ENCODE results near the gene RAB24.

RAB24 gene

GRCh38 chr5:177300951-177301350 lies 2.6 kb downstream of the RAB24 start:
- no peak for ATAC-seq
- no peak for TF ChIP-seq TOX (CRISPR knock-in tag; IDR thresholded peaks at IDR 0.05; ENCODE audit: borderline replicate concordance)
- TF ChIP-seq, protein P1, sequence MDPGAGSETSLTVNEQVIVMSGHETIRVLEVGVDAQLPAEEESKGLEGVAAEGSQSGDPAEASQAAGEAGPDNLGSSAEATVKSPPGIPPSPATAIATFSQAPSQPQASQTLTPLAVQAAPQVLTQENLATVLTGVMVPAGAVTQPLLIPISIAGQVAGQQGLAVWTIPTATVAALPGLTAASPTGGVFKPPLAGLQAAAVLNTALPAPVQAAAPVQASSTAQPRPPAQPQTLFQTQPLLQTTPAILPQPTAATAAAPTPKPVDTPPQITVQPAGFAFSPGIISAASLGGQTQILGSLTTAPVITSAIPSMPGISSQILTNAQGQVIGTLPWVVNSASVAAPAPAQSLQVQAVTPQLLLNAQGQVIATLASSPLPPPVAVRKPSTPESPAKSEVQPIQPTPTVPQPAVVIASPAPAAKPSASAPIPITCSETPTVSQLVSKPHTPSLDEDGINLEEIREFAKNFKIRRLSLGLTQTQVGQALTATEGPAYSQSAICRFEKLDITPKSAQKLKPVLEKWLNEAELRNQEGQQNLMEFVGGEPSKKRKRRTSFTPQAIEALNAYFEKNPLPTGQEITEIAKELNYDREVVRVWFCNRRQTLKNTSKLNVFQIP (CRISPR knock-in tag; IDR thresholded peaks at IDR 0.05; ENCODE audit: borderline replicate concordance, low read depth), result no peak

- peak; percentile 27 for ATAC-seq
- TF ChIP-seq ARNTL (CRISPR knock-in tag; IDR thresholded peaks at IDR 0.05; ENCODE audit: borderline replicate concordance, low read depth), result no peak
- no peak for TF ChIP-seq GLIS3 (CRISPR knock-in tag; IDR thresholded peaks at IDR 0.05)
- TF ChIP-seq, protein P2, sequence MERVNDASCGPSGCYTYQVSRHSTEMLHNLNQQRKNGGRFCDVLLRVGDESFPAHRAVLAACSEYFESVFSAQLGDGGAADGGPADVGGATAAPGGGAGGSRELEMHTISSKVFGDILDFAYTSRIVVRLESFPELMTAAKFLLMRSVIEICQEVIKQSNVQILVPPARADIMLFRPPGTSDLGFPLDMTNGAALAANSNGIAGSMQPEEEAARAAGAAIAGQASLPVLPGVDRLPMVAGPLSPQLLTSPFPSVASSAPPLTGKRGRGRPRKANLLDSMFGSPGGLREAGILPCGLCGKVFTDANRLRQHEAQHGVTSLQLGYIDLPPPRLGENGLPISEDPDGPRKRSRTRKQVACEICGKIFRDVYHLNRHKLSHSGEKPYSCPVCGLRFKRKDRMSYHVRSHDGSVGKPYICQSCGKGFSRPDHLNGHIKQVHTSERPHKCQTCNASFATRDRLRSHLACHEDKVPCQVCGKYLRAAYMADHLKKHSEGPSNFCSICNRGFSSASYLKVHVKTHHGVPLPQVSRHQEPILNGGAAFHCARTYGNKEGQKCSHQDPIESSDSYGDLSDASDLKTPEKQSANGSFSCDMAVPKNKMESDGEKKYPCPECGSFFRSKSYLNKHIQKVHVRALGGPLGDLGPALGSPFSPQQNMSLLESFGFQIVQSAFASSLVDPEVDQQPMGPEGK (CRISPR knock-in tag; IDR thresholded peaks at IDR 0.05; ENCODE audit: borderline replicate concordance), result peak; percentile 50; the same call in 1 of the 2 replicates
Observed at GRCh38 chr5:177300236-177300880, 3.2 kb downstream of the RAB24 start.

DNA sequence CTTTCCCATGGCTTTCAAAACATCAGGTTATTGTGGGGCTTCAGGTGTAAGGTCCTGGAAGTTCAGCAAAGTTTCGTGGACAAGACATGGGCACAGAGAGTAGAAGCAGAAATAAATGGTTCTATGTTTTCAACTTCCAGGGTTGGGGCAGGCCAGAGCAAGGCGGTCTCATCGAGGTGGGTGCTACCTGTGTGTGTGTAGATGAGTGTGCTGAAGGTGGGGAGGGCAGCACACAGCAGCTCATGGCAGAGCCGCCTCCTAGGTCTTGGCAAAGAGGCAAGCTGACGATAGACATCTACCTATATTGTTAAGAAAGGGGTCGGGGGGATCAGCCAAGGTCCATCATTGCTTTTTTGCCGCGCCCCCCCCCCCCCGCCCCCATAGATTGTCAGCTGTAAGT lies 3.8 kb downstream of the RAB24 start:
- ATAC-seq, result no peak
- TF ChIP-seq PPARA (CRISPR knock-in tag; IDR thresholded peaks at IDR 0.05; ENCODE audit: borderline replicate concordance) (no peak), ZFP30 (CRISPR knock-in tag; IDR thresholded peaks at IDR 0.05) (no peak), ESRRG (CRISPR knock-in tag; IDR thresholded peaks at IDR 0.05) (no peak), TCF4 (CRISPR knock-in tag; IDR thresholded peaks at IDR 0.05; ENCODE audit: borderline replicate concordance) (no peak), ZFP3 (CRISPR knock-in tag; IDR thresholded peaks at IDR 0.05) (no peak), CREB5 (CRISPR knock-in tag; IDR thresholded peaks at IDR 0.05; ENCODE audit: low read depth) (no peak), OSR1 (CRISPR knock-in tag; IDR thresholded peaks at IDR 0.05) (no peak), ARNTL (CRISPR knock-in tag; IDR thresholded peaks at IDR 0.05; ENCODE audit: borderline replicate concordance, low read depth) (no peak), TOX (CRISPR knock-in tag; IDR thresholded peaks at IDR 0.05; ENCODE audit: borderline replicate concordance) (no peak), ISL1 (CRISPR knock-in tag; IDR thresholded peaks at IDR 0.05) (no peak), CSDC2 (CRISPR knock-in tag; IDR thresholded peaks at IDR 0.05) (no peak), BACH2 (CRISPR knock-in tag; IDR thresholded peaks at IDR 0.05; ENCODE audit: borderline replicate concordance) (no peak)
- TF ChIP-seq, protein P3, sequence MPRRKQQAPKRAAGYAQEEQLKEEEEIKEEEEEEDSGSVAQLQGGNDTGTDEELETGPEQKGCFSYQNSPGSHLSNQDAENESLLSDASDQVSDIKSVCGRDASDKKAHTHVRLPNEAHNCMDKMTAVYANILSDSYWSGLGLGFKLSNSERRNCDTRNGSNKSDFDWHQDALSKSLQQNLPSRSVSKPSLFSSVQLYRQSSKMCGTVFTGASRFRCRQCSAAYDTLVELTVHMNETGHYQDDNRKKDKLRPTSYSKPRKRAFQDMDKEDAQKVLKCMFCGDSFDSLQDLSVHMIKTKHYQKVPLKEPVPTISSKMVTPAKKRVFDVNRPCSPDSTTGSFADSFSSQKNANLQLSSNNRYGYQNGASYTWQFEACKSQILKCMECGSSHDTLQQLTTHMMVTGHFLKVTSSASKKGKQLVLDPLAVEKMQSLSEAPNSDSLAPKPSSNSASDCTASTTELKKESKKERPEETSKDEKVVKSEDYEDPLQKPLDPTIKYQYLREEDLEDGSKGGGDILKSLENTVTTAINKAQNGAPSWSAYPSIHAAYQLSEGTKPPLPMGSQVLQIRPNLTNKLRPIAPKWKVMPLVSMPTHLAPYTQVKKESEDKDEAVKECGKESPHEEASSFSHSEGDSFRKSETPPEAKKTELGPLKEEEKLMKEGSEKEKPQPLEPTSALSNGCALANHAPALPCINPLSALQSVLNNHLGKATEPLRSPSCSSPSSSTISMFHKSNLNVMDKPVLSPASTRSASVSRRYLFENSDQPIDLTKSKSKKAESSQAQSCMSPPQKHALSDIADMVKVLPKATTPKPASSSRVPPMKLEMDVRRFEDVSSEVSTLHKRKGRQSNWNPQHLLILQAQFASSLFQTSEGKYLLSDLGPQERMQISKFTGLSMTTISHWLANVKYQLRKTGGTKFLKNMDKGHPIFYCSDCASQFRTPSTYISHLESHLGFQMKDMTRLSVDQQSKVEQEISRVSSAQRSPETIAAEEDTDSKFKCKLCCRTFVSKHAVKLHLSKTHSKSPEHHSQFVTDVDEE (CRISPR knock-in tag; IDR thresholded peaks at IDR 0.05), result no peak

DNA sequence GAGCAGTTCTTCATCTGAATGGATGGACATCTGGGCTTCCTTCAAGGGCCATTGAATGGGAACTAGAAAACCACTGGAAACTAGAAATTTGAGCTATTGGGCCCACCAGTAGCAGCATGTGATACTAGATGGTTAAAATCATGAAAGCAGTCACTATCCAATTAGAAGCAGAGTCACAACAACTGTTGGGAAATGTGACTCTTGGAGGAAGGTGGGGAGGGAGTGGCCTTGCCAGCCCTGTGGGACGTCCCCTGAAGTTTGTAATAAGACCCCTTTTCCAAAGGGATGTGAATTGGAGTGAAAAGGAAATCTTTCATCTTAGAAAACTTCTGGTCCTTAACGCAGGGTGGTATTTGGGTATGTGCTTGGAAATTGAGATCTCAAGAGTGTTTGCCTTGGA lies 5.6 kb downstream of the RAB24 start:
- no peak for ATAC-seq
- TF ChIP-seq ZNF70 (CRISPR knock-in tag; IDR thresholded peaks at IDR 0.05) (no peak), SNAI2 (CRISPR knock-in tag; IDR thresholded peaks at IDR 0.05) (no peak), GLIS3 (CRISPR knock-in tag; IDR thresholded peaks at IDR 0.05) (no peak), ARNTL (CRISPR knock-in tag; IDR thresholded peaks at IDR 0.05; ENCODE audit: borderline replicate concordance, low read depth) (no peak), ZFP3 (CRISPR knock-in tag; IDR thresholded peaks at IDR 0.05) (no peak), BACH2 (CRISPR knock-in tag; IDR thresholded peaks at IDR 0.05; ENCODE audit: borderline replicate concordance) (no peak), RARB (CRISPR knock-in tag; IDR thresholded peaks at IDR 0.05) (no peak), TCF4 (CRISPR knock-in tag; IDR thresholded peaks at IDR 0.05; ENCODE audit: borderline replicate concordance) (no peak), ZC3H10 (CRISPR knock-in tag; IDR thresholded peaks at IDR 0.05) (no peak), ZNF8 (CRISPR knock-in tag; IDR thresholded peaks at IDR 0.05) (no peak)
- TF ChIP-seq, protein P4, sequence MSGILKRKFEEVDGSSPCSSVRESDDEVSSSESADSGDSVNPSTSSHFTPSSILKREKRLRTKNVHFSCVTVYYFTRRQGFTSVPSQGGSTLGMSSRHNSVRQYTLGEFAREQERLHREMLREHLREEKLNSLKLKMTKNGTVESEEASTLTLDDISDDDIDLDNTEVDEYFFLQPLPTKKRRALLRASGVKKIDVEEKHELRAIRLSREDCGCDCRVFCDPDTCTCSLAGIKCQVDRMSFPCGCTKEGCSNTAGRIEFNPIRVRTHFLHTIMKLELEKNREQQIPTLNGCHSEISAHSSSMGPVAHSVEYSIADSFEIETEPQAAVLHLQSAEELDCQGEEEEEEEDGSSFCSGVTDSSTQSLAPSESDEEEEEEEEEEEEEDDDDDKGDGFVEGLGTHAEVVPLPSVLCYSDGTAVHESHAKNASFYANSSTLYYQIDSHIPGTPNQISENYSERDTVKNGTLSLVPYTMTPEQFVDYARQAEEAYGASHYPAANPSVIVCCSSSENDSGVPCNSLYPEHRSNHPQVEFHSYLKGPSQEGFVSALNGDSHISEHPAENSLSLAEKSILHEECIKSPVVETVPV (CRISPR knock-in tag; IDR thresholded peaks at IDR 0.05), result no peak
- TF ChIP-seq, protein P3 (CRISPR knock-in tag; IDR thresholded peaks at IDR 0.05), result no peak

Data from SK-N-SH treated with all-trans-retinoic acid at 6 μM for 48 hours (cell line).